T-cell (primary cell): ENCODE data around the gene SLC9A1. TPM values are rescaled to one million over a fixed set of nuclear protein-coding genes. Genes with fewer than 3 reads are reported as not detected.
"Not testable (repeated sequence)": the region's sequence is repeated elsewhere in the genome, so short reads cannot be mapped to it uniquely, and the experiment has no call there.

Experiments
- ATAC-seq, 4 experiments: fragments of 200-7000 bp in 3 of 4; fragments of 150-1000 bp in 1 of 4; cut with Tn5 transposase; replicated peaks in 1 of 4; 1 replicate in 3 of 4; 2 replicates in 1 of 4; pipeline ENCODE4 v1.10.0; 2021; ENCODE audit warnings: moderate library complexity in 3 of 4, mild to moderate bottlenecking in 2 of 4, moderate number of reproducible peaks in 1 of 4
- CTCF ChIA-PET, 2 donors: fragments of 300-600 bp; sonication (Branson Sonifier 250); formaldehyde crosslinking; loops; one replicate each; lab custom pipeline; 2022; ENCODE audit warnings: antibody characterized with exemption in 2 of 2; lab: Charles Lee
- POLR2A ChIA-PET, 2 donors: fragments of 300-600 bp; sonication (Branson Sonifier 250); formaldehyde crosslinking; loops; one replicate each; lab custom pipeline; 2022; ENCODE audit warnings: antibody characterized with exemption in 2 of 2; lab: Charles Lee
- DNase-seq, 35 experiments: peaks; one replicate each; pipeline versions ENCODE4 v3.0.0 to v3.0.0-alpha.2; 2013 to 2023
- H3K27ac ChIP-seq: one replicate; pipeline ENCODE4 v1.5.1; 2013; ENCODE audit warnings: low read length
- H3K27me3 ChIP-seq, 2 experiments: replicated peaks in 1 of 2; 1 replicate in 1 of 2; 2 replicates in 1 of 2; pipeline versions ENCODE4 v1.6.1 to v1.7.0; 2013; ENCODE audit warnings: low read length in 1 of 2, mixed read lengths in 1 of 2; ENCODE audit not compliant: control insufficient read depth in 2 of 2, insufficient read depth in 2 of 2; ENCODE audit errors: extremely low read depth in 1 of 2
- H3K36me3 ChIP-seq, 2 donors: 1 replicate in 1 of 2; 2 replicates in 1 of 2; pipeline versions ENCODE4 v1.6.1 to v1.7.0; 2013; ENCODE audit warnings: low read length in 1 of 2; ENCODE audit not compliant: control insufficient read depth in 2 of 2, insufficient read depth in 1 of 2; ENCODE audit errors: extremely low read depth in 1 of 2
- H3K4me1 ChIP-seq, 2 experiments: 1 replicate in 1 of 2; 2 replicates in 1 of 2; pipeline versions ENCODE4 v1.6.1 to v1.7.0; 2013; ENCODE audit warnings: low read length in 2 of 2, mixed read lengths in 1 of 2; ENCODE audit not compliant: insufficient read depth in 2 of 2, control insufficient read depth in 1 of 2; ENCODE audit errors: extremely low read depth in 1 of 2
- H3K4me3 ChIP-seq, 2 donors: 1 replicate in 1 of 2; 2 replicates in 1 of 2; pipeline versions ENCODE4 v1.5.1 to v1.7.0; 2013; ENCODE audit warnings: mild to moderate bottlenecking in 2 of 2, low read length in 1 of 2, moderate library complexity in 1 of 2; ENCODE audit not compliant: control insufficient read depth in 1 of 2; ENCODE audit errors: extremely low read depth in 1 of 2
- H3K9me3 ChIP-seq: 2 replicates; pipeline ENCODE4 v1.7.0; 2013
- H3K27ac Mint-ChIP-seq, 2 donors: one replicate each; pipeline ENCODE4 v1.8.0; 2020 to 2021; ENCODE audit warnings: mild to moderate bottlenecking in 2 of 2, mixed read lengths in 2 of 2
- H3K27me3 Mint-ChIP-seq, 2 donors: one replicate each; pipeline ENCODE4 v1.8.0; 2021 to 2022; ENCODE audit warnings: mixed read lengths in 2 of 2
- H3K36me3 Mint-ChIP-seq: one replicate; pipeline ENCODE4 v1.8.0; 2021; ENCODE audit warnings: mixed read lengths
- H3K4me1 Mint-ChIP-seq, 3 donors: one replicate each; pipeline ENCODE4 v1.8.0; 2020 to 2022; ENCODE audit warnings: mixed read lengths in 3 of 3, mild to moderate bottlenecking in 1 of 3
- H3K4me3 Mint-ChIP-seq, 3 donors: one replicate each; pipeline ENCODE4 v1.8.0; 2020 to 2022; ENCODE audit warnings: mild to moderate bottlenecking in 3 of 3, mixed read lengths in 3 of 3, moderate library complexity in 3 of 3
- H3K9me3 Mint-ChIP-seq, 3 donors: one replicate each; pipeline ENCODE4 v1.8.0; 2020 to 2022; ENCODE audit warnings: mixed read lengths in 3 of 3
- WGBS: methylation state at CpG from one replicate; pipeline ENCODE4 v1.1.5; 2013; ENCODE audit warnings: missing lambda C conversion rate; ENCODE audit not compliant: insufficient coverage; 5-methylcytosine and 5-hydroxymethylcytosine counted together
- total RNA-seq, 35 experiments: library from RNA in 6 of 35; stranded (reverse) in 6 of 35; fragments of 120-200 nt in 1 of 35; gene quantifications; one replicate each; pipeline versions ENCODE4 v1.2.1 to v1.2.4 and lab custom pipeline; 2013 to 2026

Gene SLC9A1
- total RNA-seq, 5 donors from 2014 or later (not counting 1 experiment from before 2014, with no cell fraction given): 14.6 to 24.4 (median 18.5) TPM

GRCh38 chr1:27129225-27129624 is 25.7 kb downstream of the SLC9A1 start:
- DNase-seq (no peak), ATAC-seq (no peak)
- no peaks in the 10 kb centered on the region for H3K27me3 ChIP-seq
- Mint-ChIP-seq H3K4me1 (peaks cover 0 to 7% (median under 1%) of the 10 kb centered on the region in 3 donors), H3K36me3 (peaks cover 17% of the 10 kb centered on the region), H3K4me3 (no peak overlapping the region), H3K9me3 (no peaks in the 10 kb centered on the region), H3K27me3 (no peaks in the 10 kb centered on the region), H3K27ac (no peak overlapping the region)
- WGBS: 100% methylated on average over 1 of the region's 3 CpGs
- H3K4me1 ChIP-seq: no peaks in the 10 kb centered on the region
- CTCF ChIA-PET: interaction anchor here in 1 of 2 donors (0.7 kb wide), 1 partner anchor 51 kb away, joined by 4 read pairs; no protein-coding TSS in a partner anchor
- no peak overlapping the region for H3K4me3 ChIP-seq
- POLR2A ChIA-PET: no interaction called here
- H3K9me3 ChIP-seq: no peaks in the 10 kb centered on the region
- H3K36me3 ChIP-seq: peaks cover 4 to 10% of the 10 kb centered on the region in 2 donors
- H3K27ac ChIP-seq: no peak overlapping the region

GRCh38 chr1:27127419-27127818 is 27.5 kb downstream of the SLC9A1 start:
- ATAC-seq (no peak), DNase-seq (no peak)
- Histone ChIP-seq H3K4me3 (no peak overlapping the region), H3K4me1 (no peaks in the 10 kb centered on the region), H3K27me3 (no peaks in the 10 kb centered on the region), H3K27ac (no peak overlapping the region), H3K36me3 (peaks cover 4 to 10% of the 10 kb centered on the region in 2 donors), H3K9me3 (no peaks in the 10 kb centered on the region)
- POLR2A ChIA-PET: no interaction called here
- Mint-ChIP-seq H3K27me3 (no peaks in the 10 kb centered on the region), H3K4me1 (peaks cover 0 to 7% (median 0%) of the 10 kb centered on the region in 3 donors), H3K36me3 (peaks cover 16% of the 10 kb centered on the region), H3K9me3 (no peaks in the 10 kb centered on the region), H3K27ac (no peak overlapping the region), H3K4me3 (no peak overlapping the region)
- CTCF ChIA-PET: no interaction called here
- WGBS: 100% methylated on average over 3 of the region's 3 CpGs

GRCh38 chr1:27126391-27126790 is 28.5 kb downstream of the SLC9A1 start:
- Mint-ChIP-seq H3K4me1 (peaks cover 2 to 7% (median 3%) of the 10 kb centered on the region in 3 donors), H3K36me3 (peaks cover 16% of the 10 kb centered on the region), H3K27ac (no peak overlapping the region), H3K9me3 (no peaks in the 10 kb centered on the region), H3K4me3 (no peak overlapping the region), H3K27me3 (no peaks in the 10 kb centered on the region)
- H3K9me3 ChIP-seq: no peaks in the 10 kb centered on the region
- H3K27ac ChIP-seq: no peak overlapping the region
- ATAC-seq (no peak), DNase-seq (no peak)
- no peak overlapping the region for H3K4me3 ChIP-seq
- H3K4me1 ChIP-seq: no peaks in the 10 kb centered on the region
- H3K36me3 ChIP-seq: peaks cover 4 to 10% of the 10 kb centered on the region in 2 donors
- H3K27me3 ChIP-seq: no peaks in the 10 kb centered on the region
- POLR2A ChIA-PET: interaction anchor here in 1 of 2 donors (0.6 kb wide), 1 partner anchor 35 kb away, joined by 3 read pairs; no protein-coding TSS in a partner anchor
- WGBS: 96% methylated on average over 3 of the region's 5 CpGs
- CTCF ChIA-PET: interaction anchor here in 1 of 2 donors (0.6 kb wide), 1 partner anchor 182 kb away, joined by 3 read pairs; no protein-coding TSS in a partner anchor

GRCh38 chr1:27125125-27125524 is 29.8 kb downstream of the SLC9A1 start:
- peaks cover 16% of the 10 kb centered on the region for H3K36me3 Mint-ChIP-seq
- H3K27me3 Mint-ChIP-seq, H3K36me3 ChIP-seq, H3K4me3 ChIP-seq, H3K4me1 Mint-ChIP-seq, H3K4me3 Mint-ChIP-seq, H3K9me3 Mint-ChIP-seq, H3K27me3 ChIP-seq, H3K9me3 ChIP-seq, POLR2A ChIA-PET, ATAC-seq, H3K4me1 ChIP-seq, H3K27ac ChIP-seq, H3K27ac Mint-ChIP-seq, DNase-seq: not testable (repeated sequence)
- CTCF ChIA-PET: interaction anchor here in 1 of 2 donors (0.6 kb wide), 1 partner anchor 28 kb away, joined by 3 read pairs; no protein-coding TSS in a partner anchor
- WGBS: 96% methylated on average over 4 of the region's 5 CpGs

- no peaks in the 10 kb centered on the region for H3K27me3 ChIP-seq
- no peaks in the 10 kb centered on the region for H3K9me3 Mint-ChIP-seq
- no peaks in the 10 kb centered on the region for H3K9me3 ChIP-seq
- ATAC-seq: no peak
- H3K36me3 ChIP-seq: peaks cover 4 to 10% of the 10 kb centered on the region in 2 donors
- H3K27me3 Mint-ChIP-seq: no peaks in the 10 kb centered on the region
- peaks cover 16% of the 10 kb centered on the region for H3K36me3 Mint-ChIP-seq
- ChIA-PET CTCF (interaction anchor here in 1 of 2 donors (1.3 kb wide), 1 partner anchor 15 kb away, joined by 3 read pairs; no protein-coding TSS in a partner anchor), POLR2A (interaction anchor here in 1 of 2 donors (0.7 kb wide), 1 partner anchor 19 kb away, joined by 3 read pairs; no protein-coding TSS in a partner anchor)
- no peak for DNase-seq
- WGBS: 100% methylated on average over 2 of the region's 3 CpGs
- no peak overlapping the region for H3K4me3 Mint-ChIP-seq
- peaks cover 2 to 10% (median 3%) of the 10 kb centered on the region in 3 donors for H3K4me1 Mint-ChIP-seq
- H3K4me3 ChIP-seq: no peak overlapping the region
- H3K27ac Mint-ChIP-seq: no peak overlapping the region
- no peaks in the 10 kb centered on the region for H3K4me1 ChIP-seq
- no peak overlapping the region for H3K27ac ChIP-seq
These were observed 30.5 kb downstream of the SLC9A1 start for GRCh38 chr1:27124405-27124804.

GRCh38 chr1:27122652-27123051 is 32.3 kb downstream of the SLC9A1 start:
- ChIA-PET POLR2A (no interaction called here), CTCF (no interaction called here)
- WGBS: 85% methylated on average over 2 of the region's 4 CpGs

More at GRCh38 chr1:27122652-27123051, 32.3 kb downstream of the SLC9A1 start:
- Histone ChIP-seq H3K27me3 (no peaks in the 10 kb centered on the region), H3K4me1 (no peaks in the 10 kb centered on the region), H3K36me3 (peaks cover under 1 to 9% of the 10 kb centered on the region in 2 donors), H3K4me3 (no peak overlapping the region), H3K27ac (no peak overlapping the region), H3K9me3 (no peaks in the 10 kb centered on the region)
- DNase-seq (no peak), ATAC-seq (no peak)
- Mint-ChIP-seq H3K27me3 (no peaks in the 10 kb centered on the region), H3K36me3 (peaks cover 5% of the 10 kb centered on the region), H3K27ac (peak overlapping the region in 1 of 2 donors; percentile 58), H3K4me1 (peaks cover 2 to 14% (median 3%) of the 10 kb centered on the region in 3 donors), H3K9me3 (no peaks in the 10 kb centered on the region), H3K4me3 (no peak overlapping the region)
